Liver (tissue), 3 donors: ENCODE data around the gene DNM1L.

Experiments
- GABPA ChIP-seq, 2 donors: IDR thresholded peaks in 1 of 2; conservative IDR thresholded peaks in 1 of 2; 2 replicates each; pipeline ENCODE4 v1.6.1; 2016; ENCODE audit warnings: antibody characterized with exemption in 2 of 2, mild to moderate bottlenecking in 1 of 2, moderate library complexity in 1 of 2
- JUND ChIP-seq, 2 donors: IDR thresholded peaks; 2 replicates each; pipeline ENCODE4 v1.6.1; 2016; ENCODE audit warnings: antibody characterized with exemption in 2 of 2
- NR2F2 ChIP-seq: IDR thresholded peaks from 2 replicates; pipeline ENCODE4 v1.6.1; 2016; ENCODE audit warnings: antibody characterized with exemption
- RAD21 ChIP-seq, 2 donors: IDR thresholded peaks; 2 replicates each; pipeline ENCODE4 v1.6.1; 2016; ENCODE audit warnings: antibody characterized with exemption in 2 of 2, mild to moderate bottlenecking in 2 of 2
- RXRA ChIP-seq, 2 donors: IDR thresholded peaks; 2 replicates each; pipeline ENCODE4 v1.6.1; 2017 to 2018; ENCODE audit warnings: antibody characterized with exemption in 2 of 2, mild to moderate bottlenecking in 1 of 2
- SP1 ChIP-seq: IDR thresholded peaks from 2 replicates; pipeline ENCODE4 v1.6.1; 2018; ENCODE audit warnings: antibody characterized with exemption, mild to moderate bottlenecking
- TAF1 ChIP-seq: conservative IDR thresholded peaks from 2 replicates; pipeline ENCODE4 v1.6.1; 2016; ENCODE audit warnings: antibody characterized with exemption, mild to moderate bottlenecking
- YY1 ChIP-seq: IDR thresholded peaks from 2 replicates; pipeline ENCODE4 v1.6.1; 2016; ENCODE audit warnings: antibody characterized with exemption, mild to moderate bottlenecking
- TF ChIP-seq, protein P1 (sequence below): IDR thresholded peaks from 2 replicates; pipeline ENCODE4 v1.6.1; 2016; ENCODE audit warnings: antibody characterized with exemption
- TF ChIP-seq, protein P2 (sequence below): fragments of 150-350 bp; IDR thresholded peaks from 2 replicates; pipeline ENCODE4 v1.5.1; 2017; ENCODE audit warnings: improper control_type of control experiment, low read depth, low read length; ENCODE audit not compliant: missing input control
- TF ChIP-seq, protein P3 (sequence below): IDR thresholded peaks from 2 replicates; pipeline ENCODE4 v1.6.1; 2016; ENCODE audit warnings: antibody characterized with exemption
- TF ChIP-seq, protein P4 (sequence below): IDR thresholded peaks from 2 replicates; pipeline ENCODE4 v1.6.1; 2016; ENCODE audit warnings: antibody characterized with exemption, mild to moderate bottlenecking
- TF ChIP-seq, protein P5 (sequence below): IDR thresholded peaks from 2 replicates; pipeline ENCODE4 v1.6.1; 2016; ENCODE audit warnings: antibody characterized with exemption
- donor health status: healthy.
- donor health status: healthy.

DNA sequence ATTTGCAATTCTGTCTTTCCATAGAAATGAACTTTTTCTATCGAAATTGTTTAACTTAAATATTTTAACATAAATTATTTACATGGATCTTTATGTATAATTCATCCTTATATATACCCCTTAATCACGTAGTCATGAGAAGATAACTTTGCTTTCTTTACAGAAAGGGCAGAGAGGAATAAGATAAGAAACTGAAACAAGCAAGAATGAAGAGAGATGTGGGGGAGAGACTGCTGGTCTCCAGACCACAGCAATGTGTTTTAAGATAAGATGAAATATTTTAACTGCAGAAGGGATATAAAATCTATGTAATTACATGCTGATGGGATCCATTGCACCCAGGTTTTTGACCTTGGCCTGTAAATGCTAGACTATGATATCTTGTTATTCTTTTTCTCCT, 34.7 kb upstream of the DNM1L start:
- TF ChIP-seq, protein P1, sequence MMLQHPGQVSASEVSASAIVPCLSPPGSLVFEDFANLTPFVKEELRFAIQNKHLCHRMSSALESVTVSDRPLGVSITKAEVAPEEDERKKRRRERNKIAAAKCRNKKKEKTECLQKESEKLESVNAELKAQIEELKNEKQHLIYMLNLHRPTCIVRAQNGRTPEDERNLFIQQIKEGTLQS = no peak
- TF ChIP-seq, protein P2, sequence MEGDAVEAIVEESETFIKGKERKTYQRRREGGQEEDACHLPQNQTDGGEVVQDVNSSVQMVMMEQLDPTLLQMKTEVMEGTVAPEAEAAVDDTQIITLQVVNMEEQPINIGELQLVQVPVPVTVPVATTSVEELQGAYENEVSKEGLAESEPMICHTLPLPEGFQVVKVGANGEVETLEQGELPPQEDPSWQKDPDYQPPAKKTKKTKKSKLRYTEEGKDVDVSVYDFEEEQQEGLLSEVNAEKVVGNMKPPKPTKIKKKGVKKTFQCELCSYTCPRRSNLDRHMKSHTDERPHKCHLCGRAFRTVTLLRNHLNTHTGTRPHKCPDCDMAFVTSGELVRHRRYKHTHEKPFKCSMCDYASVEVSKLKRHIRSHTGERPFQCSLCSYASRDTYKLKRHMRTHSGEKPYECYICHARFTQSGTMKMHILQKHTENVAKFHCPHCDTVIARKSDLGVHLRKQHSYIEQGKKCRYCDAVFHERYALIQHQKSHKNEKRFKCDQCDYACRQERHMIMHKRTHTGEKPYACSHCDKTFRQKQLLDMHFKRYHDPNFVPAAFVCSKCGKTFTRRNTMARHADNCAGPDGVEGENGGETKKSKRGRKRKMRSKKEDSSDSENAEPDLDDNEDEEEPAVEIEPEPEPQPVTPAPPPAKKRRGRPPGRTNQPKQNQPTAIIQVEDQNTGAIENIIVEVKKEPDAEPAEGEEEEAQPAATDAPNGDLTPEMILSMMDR = no peak
- TF ChIP-seq, protein P3, sequence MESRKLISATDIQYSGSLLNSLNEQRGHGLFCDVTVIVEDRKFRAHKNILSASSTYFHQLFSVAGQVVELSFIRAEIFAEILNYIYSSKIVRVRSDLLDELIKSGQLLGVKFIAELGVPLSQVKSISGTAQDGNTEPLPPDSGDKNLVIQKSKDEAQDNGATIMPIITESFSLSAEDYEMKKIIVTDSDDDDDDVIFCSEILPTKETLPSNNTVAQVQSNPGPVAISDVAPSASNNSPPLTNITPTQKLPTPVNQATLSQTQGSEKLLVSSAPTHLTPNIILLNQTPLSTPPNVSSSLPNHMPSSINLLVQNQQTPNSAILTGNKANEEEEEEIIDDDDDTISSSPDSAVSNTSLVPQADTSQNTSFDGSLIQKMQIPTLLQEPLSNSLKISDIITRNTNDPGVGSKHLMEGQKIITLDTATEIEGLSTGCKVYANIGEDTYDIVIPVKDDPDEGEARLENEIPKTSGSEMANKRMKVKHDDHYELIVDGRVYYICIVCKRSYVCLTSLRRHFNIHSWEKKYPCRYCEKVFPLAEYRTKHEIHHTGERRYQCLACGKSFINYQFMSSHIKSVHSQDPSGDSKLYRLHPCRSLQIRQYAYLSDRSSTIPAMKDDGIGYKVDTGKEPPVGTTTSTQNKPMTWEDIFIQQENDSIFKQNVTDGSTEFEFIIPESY = no peak
- TF ChIP-seq, protein P4, sequence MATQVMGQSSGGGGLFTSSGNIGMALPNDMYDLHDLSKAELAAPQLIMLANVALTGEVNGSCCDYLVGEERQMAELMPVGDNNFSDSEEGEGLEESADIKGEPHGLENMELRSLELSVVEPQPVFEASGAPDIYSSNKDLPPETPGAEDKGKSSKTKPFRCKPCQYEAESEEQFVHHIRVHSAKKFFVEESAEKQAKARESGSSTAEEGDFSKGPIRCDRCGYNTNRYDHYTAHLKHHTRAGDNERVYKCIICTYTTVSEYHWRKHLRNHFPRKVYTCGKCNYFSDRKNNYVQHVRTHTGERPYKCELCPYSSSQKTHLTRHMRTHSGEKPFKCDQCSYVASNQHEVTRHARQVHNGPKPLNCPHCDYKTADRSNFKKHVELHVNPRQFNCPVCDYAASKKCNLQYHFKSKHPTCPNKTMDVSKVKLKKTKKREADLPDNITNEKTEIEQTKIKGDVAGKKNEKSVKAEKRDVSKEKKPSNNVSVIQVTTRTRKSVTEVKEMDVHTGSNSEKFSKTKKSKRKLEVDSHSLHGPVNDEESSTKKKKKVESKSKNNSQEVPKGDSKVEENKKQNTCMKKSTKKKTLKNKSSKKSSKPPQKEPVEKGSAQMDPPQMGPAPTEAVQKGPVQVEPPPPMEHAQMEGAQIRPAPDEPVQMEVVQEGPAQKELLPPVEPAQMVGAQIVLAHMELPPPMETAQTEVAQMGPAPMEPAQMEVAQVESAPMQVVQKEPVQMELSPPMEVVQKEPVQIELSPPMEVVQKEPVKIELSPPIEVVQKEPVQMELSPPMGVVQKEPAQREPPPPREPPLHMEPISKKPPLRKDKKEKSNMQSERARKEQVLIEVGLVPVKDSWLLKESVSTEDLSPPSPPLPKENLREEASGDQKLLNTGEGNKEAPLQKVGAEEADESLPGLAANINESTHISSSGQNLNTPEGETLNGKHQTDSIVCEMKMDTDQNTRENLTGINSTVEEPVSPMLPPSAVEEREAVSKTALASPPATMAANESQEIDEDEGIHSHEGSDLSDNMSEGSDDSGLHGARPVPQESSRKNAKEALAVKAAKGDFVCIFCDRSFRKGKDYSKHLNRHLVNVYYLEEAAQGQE = no peak
- TF ChIP-seq RAD21 (IDR thresholded peaks at IDR 0.05) = no peak
- TF ChIP-seq JUND (IDR thresholded peaks at IDR 0.05) = no peak
- TF ChIP-seq YY1 = no peak
- TF ChIP-seq, protein P5, sequence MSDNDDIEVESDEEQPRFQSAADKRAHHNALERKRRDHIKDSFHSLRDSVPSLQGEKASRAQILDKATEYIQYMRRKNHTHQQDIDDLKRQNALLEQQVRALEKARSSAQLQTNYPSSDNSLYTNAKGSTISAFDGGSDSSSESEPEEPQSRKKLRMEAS = no peak
- TF ChIP-seq TAF1 = no peak
- TF ChIP-seq NR2F2 = no peak
- TF ChIP-seq GABPA (IDR thresholded peaks at IDR 0.05 in 1 of 2, conservative IDR thresholded peaks at IDR 0.05 in 1 of 2) = no peak
- TF ChIP-seq SP1 = no peak
- TF ChIP-seq RXRA (IDR thresholded peaks at IDR 0.05) = no peak
